SK-N-SH (cell line): ENCODE measurements around the gene WNT8A. TPM values are rescaled to one million over a fixed set of nuclear protein-coding genes. Genes with fewer than 3 reads are reported as not detected.

Experiments
- CTCF ChIA-PET: fragments of 300-600, 350-600 bp; formaldehyde crosslinking; extraction: SDS; loops from one replicate; lab custom pipeline; 2021; lab: Yijun Ruan, JAX
- POLR2A ChIA-PET: fragments of 350-600 bp; sonication (Branson Sonifier 250); formaldehyde crosslinking; extraction: SDS; loops from one replicate; lab custom pipeline; 2020; ENCODE audit warnings: antibody characterized with exemption, inconsistent platforms; lab: Yijun Ruan, JAX
- DNase-seq: peaks from one replicate; pipeline ENCODE4 v3.0.0; 2012
- H2AFZ ChIP-seq: fragments of 200-600 bp; sonication (generic); 2 replicates; pipeline ENCODE4 v1.8.1; 2016; ENCODE audit warnings: antibody characterized with exemption, mild to moderate bottlenecking, low read depth
- H3F3A ChIP-seq: fragments of 200-600 bp; sonication (generic); replicated peaks from 2 replicates; pipeline ENCODE3; 2016; ENCODE audit warnings: antibody characterized with exemption, mild to moderate bottlenecking; ENCODE audit not compliant: insufficient read depth
- H3K27ac ChIP-seq, 2 experiments: fragments of 200-500 bp in 1 of 2; fragments of 200-600 bp in 1 of 2; sonication (Bioruptor generic) in 1 of 2; sonication (generic), shearing (Covaris generic) in 1 of 2; 2 replicates each; pipeline versions ENCODE4 v1.5.1 to v1.6.1; 2014 to 2016; ENCODE audit warnings: low read depth in 2 of 2, inconsistent platforms in 1 of 2, low read length in 1 of 2, mild to moderate bottlenecking in 1 of 2, mixed read lengths in 1 of 2
- H3K27me3 ChIP-seq: fragments of 200-600 bp; sonication (generic), shearing (Covaris generic); 2 replicates; pipeline ENCODE4 v1.6.1; 2016; ENCODE audit warnings: mixed run types; ENCODE audit not compliant: insufficient read depth
- H3K36me3 ChIP-seq, 2 experiments: fragments of 200-500 bp in 1 of 2; fragments of 200-600 bp in 1 of 2; sonication (Bioruptor generic) in 1 of 2; sonication (generic) in 1 of 2; replicated peaks in 1 of 2; 2 replicates each; pipeline versions ENCODE3 to v1.5.1; 2014 to 2016; ENCODE audit warnings: low read length in 1 of 2, mild to moderate bottlenecking in 1 of 2; ENCODE audit not compliant: insufficient read depth in 2 of 2, control insufficient read depth in 1 of 2
- H3K4me1 ChIP-seq, 2 experiments: fragments of 200-500 bp in 1 of 2; fragments of 200-600 bp in 1 of 2; sonication (Bioruptor generic) in 1 of 2; sonication (generic), shearing (Covaris generic) in 1 of 2; 2 replicates each; pipeline versions ENCODE4 v1.5.1 to v1.6.1; 2014 to 2016; ENCODE audit warnings: low read depth in 1 of 2, low read length in 1 of 2, mixed run types in 1 of 2; ENCODE audit not compliant: insufficient read depth in 2 of 2, control insufficient read depth in 1 of 2
- H3K4me2 ChIP-seq: fragments of 200-600 bp; sonication (generic), shearing (Covaris generic); 2 replicates; pipeline ENCODE4 v1.6.1; 2017; ENCODE audit warnings: mixed run types
- H3K4me3 ChIP-seq, 2 experiments: fragments of 200-500 bp in 1 of 2; fragments of 200-600 bp in 1 of 2; sonication (Bioruptor generic) in 1 of 2; sonication (generic), shearing (Covaris generic) in 1 of 2; 2 replicates each; pipeline versions ENCODE4 v1.5.1 to v1.8.1; 2014 to 2016; ENCODE audit warnings: low read depth in 2 of 2, inconsistent platforms in 1 of 2, low read length in 1 of 2, mild to moderate bottlenecking in 1 of 2, mixed read lengths in 1 of 2, moderate library complexity in 1 of 2
- H3K79me2 ChIP-seq: fragments of 200-600 bp; sonication (generic); 2 replicates; pipeline ENCODE4 v1.8.1; 2017; ENCODE audit warnings: mild to moderate bottlenecking; ENCODE audit not compliant: insufficient read depth
- H3K9ac ChIP-seq: fragments of 200-600 bp; sonication (generic); 2 replicates; pipeline ENCODE4 v1.6.1; 2017; ENCODE audit warnings: mixed run types
- H3K9me2 ChIP-seq: fragments of 200-600 bp; sonication (generic); 2 replicates; pipeline ENCODE4 v1.6.1; 2017; ENCODE audit warnings: mixed run types
- H3K9me3 ChIP-seq: fragments of 200-600 bp; sonication (generic); 2 replicates; pipeline ENCODE4 v1.6.1; 2017; ENCODE audit warnings: mixed run types, mild to moderate bottlenecking, moderate library complexity
- H4K20me1 ChIP-seq: fragments of 200-600 bp; sonication (generic); 2 replicates; pipeline ENCODE4 v1.6.1; 2017; ENCODE audit warnings: mild to moderate bottlenecking, mixed run types; ENCODE audit not compliant: insufficient read depth
- ELF1 ChIP-seq: IDR thresholded peaks from 2 replicates; pipeline ENCODE4 v1.4.0; 2012
- EP300 ChIP-seq, 2 experiments: IDR thresholded peaks; 2 replicates each; pipeline versions ENCODE4 v1.4.0 to v1.6.1; 2012; ENCODE audit warnings: borderline replicate concordance in 1 of 2, low read depth in 1 of 2, low read length in 1 of 2
- FOSL2 ChIP-seq: IDR thresholded peaks from 2 replicates; pipeline ENCODE4 v1.4.0; 2012; ENCODE audit warnings: low read depth, mild to moderate bottlenecking, moderate library complexity, borderline replicate concordance
- FOXJ3 ChIP-seq: sonication (generic); formaldehyde crosslinking; IDR thresholded peaks from 2 replicates; pipeline ENCODE4 v1.5.1; 2020; ENCODE audit warnings: mild to moderate bottlenecking, missing genetic modification reagents
- GABPA ChIP-seq: IDR thresholded peaks from 2 replicates; pipeline ENCODE4 v1.4.0; 2012; ENCODE audit warnings: low read depth, mild to moderate bottlenecking
- IRF3 ChIP-seq: fragments of 150-350 bp; IDR thresholded peaks from 2 replicates; pipeline ENCODE4 v1.6.1; 2016; ENCODE audit warnings: mild to moderate bottlenecking, low read depth, low read length
- MAX ChIP-seq: IDR thresholded peaks from 2 replicates; pipeline ENCODE4 v1.4.0; 2012; ENCODE audit warnings: low read depth
- NRF1 ChIP-seq: IDR thresholded peaks from 2 replicates; pipeline ENCODE4 v1.6.1; 2012; ENCODE audit warnings: low read depth, mild to moderate bottlenecking, low read length
- POLR2AphosphoS5 ChIP-seq: IDR thresholded peaks from 2 replicates; pipeline ENCODE4 v1.6.1; 2012; ENCODE audit warnings: low read depth, low read length
- RAD21 ChIP-seq: IDR thresholded peaks from 2 replicates; pipeline ENCODE4 v1.6.1; 2012; ENCODE audit warnings: mild to moderate bottlenecking, low read length
- RCOR1 ChIP-seq: fragments of 150-350 bp; IDR thresholded peaks from 2 replicates; pipeline ENCODE4 v1.6.1; 2017; ENCODE audit warnings: antibody characterized with exemption, low read length
- REST ChIP-seq: IDR thresholded peaks from 2 replicates; pipeline ENCODE4 v1.6.1; 2012; ENCODE audit warnings: mild to moderate bottlenecking, low read depth, low read length, moderate library complexity
- RFX5 ChIP-seq: IDR thresholded peaks from 2 replicates; pipeline ENCODE4 v1.6.1; 2012; ENCODE audit warnings: mild to moderate bottlenecking, improper control_type of control experiment, low read length
- TCF12 ChIP-seq: IDR thresholded peaks from 2 replicates; pipeline ENCODE4 v1.4.0; 2012
- TEAD4 ChIP-seq: IDR thresholded peaks from 2 replicates; pipeline ENCODE4 v1.4.0; 2012; ENCODE audit warnings: mild to moderate bottlenecking, borderline replicate concordance; ENCODE audit not compliant: insufficient read depth
- YY1 ChIP-seq: IDR thresholded peaks from 2 replicates; pipeline ENCODE4 v1.4.0; 2012; ENCODE audit warnings: low read depth, mild to moderate bottlenecking
- WGBS: methylation state at CpG from one replicate; pipeline ENCODE4 v1.1.6; 2017; ENCODE audit warnings: low lambda C conversion rate; 5-methylcytosine and 5-hydroxymethylcytosine counted together
- polyA plus RNA-seq, 3 experiments: library from polyadenylated mRNA; depleted of rRNA; stranded (reverse); fragments of >200 nt; gene quantifications; 2 replicates each; pipeline ENCODE4 v1.2.3, GENCODE V29; 2012
- TF ChIP-seq, protein P1 (sequence below): IDR thresholded peaks from 2 replicates; pipeline ENCODE4 v1.4.0; 2012; ENCODE audit warnings: low read depth, borderline replicate concordance

WNT8A gene
- polyA plus RNA-seq, 1 of the 3 experiments (the other 2 are of a cell fraction) = not detected

DNA sequence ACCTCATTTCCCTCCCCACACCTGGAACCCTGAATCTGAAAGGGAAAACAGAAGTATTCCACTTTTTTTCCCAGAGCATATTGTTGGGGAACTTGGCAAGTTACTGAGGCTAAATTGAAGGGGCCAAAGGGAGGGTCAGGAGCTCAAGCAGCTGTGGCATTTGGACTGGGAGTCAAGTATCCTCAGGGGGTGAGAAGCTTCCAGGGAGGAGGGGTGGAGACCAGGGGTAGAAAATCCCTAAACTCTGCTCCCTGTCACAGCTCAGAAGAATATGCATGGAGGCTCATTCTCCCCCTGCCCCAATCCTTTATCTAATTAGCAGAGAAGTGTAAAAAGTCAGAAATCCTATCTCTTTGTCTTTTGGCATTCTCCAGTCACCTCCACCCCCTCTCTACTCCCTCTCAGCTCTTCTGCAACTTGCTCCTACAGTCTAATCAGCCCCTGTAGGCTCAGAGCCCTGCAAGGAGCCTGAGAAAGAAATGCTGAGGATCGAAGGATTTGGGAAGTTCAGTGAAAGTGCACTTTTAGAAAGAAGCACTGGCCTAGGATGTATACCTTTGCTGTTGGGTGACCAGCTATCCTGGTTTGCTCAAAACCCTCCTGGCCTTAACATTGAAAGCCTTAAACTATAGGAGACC lies 5.7 kb upstream of the WNT8A start:
- Histone ChIP-seq H3K9me3 (no peaks in the 10 kb centered on the region), H3K27ac (no peak overlapping the region), H3K4me1 (no peaks in the 10 kb centered on the region), H3K9me2 (no peaks in the 10 kb centered on the region), H2AFZ (no peak overlapping the region), H4K20me1 (no peaks in the 10 kb centered on the region), H3K79me2 (no peaks in the 10 kb centered on the region), H3K4me3 (no peak overlapping the region), H3K27me3 (no peaks in the 10 kb centered on the region; the same call in 1 of the 2 replicates), H3F3A (no peaks in the 10 kb centered on the region), H3K36me3 (no peaks in the 10 kb centered on the region), H3K4me2 (no peak overlapping the region), H3K9ac (no peak overlapping the region)
- TF ChIP-seq, protein P1, sequence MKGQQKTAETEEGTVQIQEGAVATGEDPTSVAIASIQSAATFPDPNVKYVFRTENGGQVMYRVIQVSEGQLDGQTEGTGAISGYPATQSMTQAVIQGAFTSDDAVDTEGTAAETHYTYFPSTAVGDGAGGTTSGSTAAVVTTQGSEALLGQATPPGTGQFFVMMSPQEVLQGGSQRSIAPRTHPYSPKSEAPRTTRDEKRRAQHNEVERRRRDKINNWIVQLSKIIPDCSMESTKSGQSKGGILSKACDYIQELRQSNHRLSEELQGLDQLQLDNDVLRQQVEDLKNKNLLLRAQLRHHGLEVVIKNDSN = no peak
- TF ChIP-seq FOSL2 (no peak), YY1 (no peak), POLR2AphosphoS5 (no peak), RCOR1 (no peak), MAX (no peak), ELF1 (no peak), RAD21 (no peak), REST (no peak), TCF12 (no peak)
- POLR2A ChIA-PET = interaction anchor here (1.0 kb wide), 1 partner anchor 54 kb away, joined by 3 read pairs; no protein-coding TSS in a partner anchor
- 27% methylated on average over 1 of the region's 1 CpG for WGBS
- no peak for DNase-seq
- CTCF ChIA-PET = interaction anchor here (0.7 to 5.5 kb wide), 37 partner anchors 10 to 448 kb away, joined by 3 to 91 read pairs (median 5); partner anchors contain the start of genes FAM13B, KIF20A and NME5

- no peak for TF ChIP-seq EP300 (IDR thresholded peaks at IDR 0.05; ENCODE audit: borderline replicate concordance in 1 of 2, low read depth in 1 of 2, low read length in 1 of 2)
- no peak for TF ChIP-seq ELF1
- TF ChIP-seq GABPA = no peak
- no peak for TF ChIP-seq YY1
- TF ChIP-seq RFX5 = no peak
- TF ChIP-seq NRF1 = no peak
- no peak for TF ChIP-seq TEAD4
- no peak for TF ChIP-seq RCOR1
- TF ChIP-seq FOSL2 = no peak
- no peak for TF ChIP-seq IRF3
- no peak for TF ChIP-seq REST
- TF ChIP-seq FOXJ3 = no peak
- Histone ChIP-seq H3K79me2 (no peaks in the 10 kb centered on the region), H3K9me3 (no peaks in the 10 kb centered on the region), H3K27me3 (no peaks in the 10 kb centered on the region), H3K9ac (no peak overlapping the region), H2AFZ (no peak overlapping the region), H3K27ac (no peak overlapping the region), H3K36me3 (no peaks in the 10 kb centered on the region), H3K4me3 (no peak overlapping the region), H3K4me2 (no peak overlapping the region), H3F3A (no peaks in the 10 kb centered on the region), H3K9me2 (no peaks in the 10 kb centered on the region), H3K4me1 (no peaks in the 10 kb centered on the region), H4K20me1 (no peaks in the 10 kb centered on the region)
- ChIA-PET CTCF (interaction anchor here (0.7 to 3.8 kb wide), 6 partner anchors 14 to 333 kb away, joined by 3 to 20 read pairs (median 6); no protein-coding TSS in a partner anchor), POLR2A (no interaction called here)
- WGBS = 81% methylated on average over 4 of the region's 4 CpGs
- no peak for DNase-seq
These were observed 1.8 kb upstream of the WNT8A start for GRCh38 chr5:138082033-138082432.
